ENCODE data around the gene LEMD1.

DNA sequence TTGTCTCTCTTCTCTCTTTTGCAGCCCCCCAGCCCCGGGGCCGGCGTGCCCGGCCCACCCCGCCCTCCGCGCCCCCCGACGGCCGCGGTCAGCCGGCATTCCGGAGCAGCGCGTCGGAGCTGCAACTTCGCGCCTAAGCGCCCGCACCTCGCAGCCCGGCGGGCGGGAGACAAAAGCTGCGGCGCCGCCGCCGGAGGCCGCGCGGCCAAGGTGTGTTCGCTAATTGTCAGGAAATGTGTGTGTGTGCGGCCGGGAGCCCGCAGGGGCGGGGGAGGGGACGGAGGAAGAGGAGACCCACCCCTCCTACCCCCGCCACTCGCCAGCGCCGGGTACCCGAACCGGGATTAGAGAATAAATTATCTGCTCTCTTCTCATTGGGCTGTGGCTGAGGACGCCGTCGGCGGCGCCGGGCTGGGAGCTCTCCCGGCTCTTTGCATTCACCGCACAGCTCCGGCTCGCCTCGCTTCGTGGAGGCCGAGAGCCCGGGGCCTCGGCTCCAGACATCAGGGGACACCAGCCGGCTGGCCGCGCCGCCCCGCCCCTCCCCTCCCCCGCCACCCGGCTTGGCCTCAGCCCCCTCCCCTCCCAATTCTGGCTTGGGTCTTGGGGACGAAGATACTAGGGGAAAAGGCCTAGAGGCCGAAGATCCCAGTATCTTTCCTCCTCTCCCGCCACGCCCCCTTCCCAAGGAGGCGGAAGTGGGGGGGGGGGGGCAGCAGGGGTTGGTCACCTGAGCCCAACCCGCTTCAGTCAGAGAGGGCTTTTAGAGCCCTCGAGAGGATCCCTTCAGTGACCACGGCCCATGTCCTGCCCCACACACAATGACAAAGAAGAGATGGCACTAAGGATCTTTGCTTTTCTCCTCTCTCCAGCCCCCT, 35.3 kb upstream of the LEMD1 start:
- TF ChIP-seq, protein P1, sequence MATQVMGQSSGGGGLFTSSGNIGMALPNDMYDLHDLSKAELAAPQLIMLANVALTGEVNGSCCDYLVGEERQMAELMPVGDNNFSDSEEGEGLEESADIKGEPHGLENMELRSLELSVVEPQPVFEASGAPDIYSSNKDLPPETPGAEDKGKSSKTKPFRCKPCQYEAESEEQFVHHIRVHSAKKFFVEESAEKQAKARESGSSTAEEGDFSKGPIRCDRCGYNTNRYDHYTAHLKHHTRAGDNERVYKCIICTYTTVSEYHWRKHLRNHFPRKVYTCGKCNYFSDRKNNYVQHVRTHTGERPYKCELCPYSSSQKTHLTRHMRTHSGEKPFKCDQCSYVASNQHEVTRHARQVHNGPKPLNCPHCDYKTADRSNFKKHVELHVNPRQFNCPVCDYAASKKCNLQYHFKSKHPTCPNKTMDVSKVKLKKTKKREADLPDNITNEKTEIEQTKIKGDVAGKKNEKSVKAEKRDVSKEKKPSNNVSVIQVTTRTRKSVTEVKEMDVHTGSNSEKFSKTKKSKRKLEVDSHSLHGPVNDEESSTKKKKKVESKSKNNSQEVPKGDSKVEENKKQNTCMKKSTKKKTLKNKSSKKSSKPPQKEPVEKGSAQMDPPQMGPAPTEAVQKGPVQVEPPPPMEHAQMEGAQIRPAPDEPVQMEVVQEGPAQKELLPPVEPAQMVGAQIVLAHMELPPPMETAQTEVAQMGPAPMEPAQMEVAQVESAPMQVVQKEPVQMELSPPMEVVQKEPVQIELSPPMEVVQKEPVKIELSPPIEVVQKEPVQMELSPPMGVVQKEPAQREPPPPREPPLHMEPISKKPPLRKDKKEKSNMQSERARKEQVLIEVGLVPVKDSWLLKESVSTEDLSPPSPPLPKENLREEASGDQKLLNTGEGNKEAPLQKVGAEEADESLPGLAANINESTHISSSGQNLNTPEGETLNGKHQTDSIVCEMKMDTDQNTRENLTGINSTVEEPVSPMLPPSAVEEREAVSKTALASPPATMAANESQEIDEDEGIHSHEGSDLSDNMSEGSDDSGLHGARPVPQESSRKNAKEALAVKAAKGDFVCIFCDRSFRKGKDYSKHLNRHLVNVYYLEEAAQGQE (IDR thresholded peaks at IDR 0.05; ENCODE audit: insufficient read depth in 1 of 2, low read depth in 2 of 2, low read length in 2 of 2), result no peak
- no peak for TF ChIP-seq TAF1 (IDR thresholded peaks at IDR 0.05; ENCODE audit: borderline replicate concordance, insufficient read depth, low read length)
